ENCODE results near the gene GUSB. TPM values are rescaled to one million over a fixed set of nuclear protein-coding genes. Genes with fewer than 3 reads are reported as not detected.
"Not testable (repeated sequence)": the region's sequence is repeated elsewhere in the genome, so short reads cannot be mapped to it uniquely, and the experiment has no call there.

The GUSB gene
- 36.5 and 43.8 TPM in 2 replicates for total RNA-seq (2022)
- Bru-seq, nascent RNA: percentile 62 among the genes with signal in this experiment
- percentile 61 among the genes with signal in this experiment for BruChase-seq, experiment 1, labeled RNA remaining after a 6-hour chase
- BruChase-seq, experiment 2, labeled RNA remaining after a 2-hour chase: percentile 59 among the genes with signal in this experiment
- long read RNA-seq, transcript GUSB-201 (12 exons, 2,300 nt): major isoform, 42 of 120 reads
- long read RNA-seq, partial matches to known transcripts: 26 of 120 reads
- long read RNA-seq, other reads (novel, unspliced or antisense): 52 of 120 reads

DNA sequence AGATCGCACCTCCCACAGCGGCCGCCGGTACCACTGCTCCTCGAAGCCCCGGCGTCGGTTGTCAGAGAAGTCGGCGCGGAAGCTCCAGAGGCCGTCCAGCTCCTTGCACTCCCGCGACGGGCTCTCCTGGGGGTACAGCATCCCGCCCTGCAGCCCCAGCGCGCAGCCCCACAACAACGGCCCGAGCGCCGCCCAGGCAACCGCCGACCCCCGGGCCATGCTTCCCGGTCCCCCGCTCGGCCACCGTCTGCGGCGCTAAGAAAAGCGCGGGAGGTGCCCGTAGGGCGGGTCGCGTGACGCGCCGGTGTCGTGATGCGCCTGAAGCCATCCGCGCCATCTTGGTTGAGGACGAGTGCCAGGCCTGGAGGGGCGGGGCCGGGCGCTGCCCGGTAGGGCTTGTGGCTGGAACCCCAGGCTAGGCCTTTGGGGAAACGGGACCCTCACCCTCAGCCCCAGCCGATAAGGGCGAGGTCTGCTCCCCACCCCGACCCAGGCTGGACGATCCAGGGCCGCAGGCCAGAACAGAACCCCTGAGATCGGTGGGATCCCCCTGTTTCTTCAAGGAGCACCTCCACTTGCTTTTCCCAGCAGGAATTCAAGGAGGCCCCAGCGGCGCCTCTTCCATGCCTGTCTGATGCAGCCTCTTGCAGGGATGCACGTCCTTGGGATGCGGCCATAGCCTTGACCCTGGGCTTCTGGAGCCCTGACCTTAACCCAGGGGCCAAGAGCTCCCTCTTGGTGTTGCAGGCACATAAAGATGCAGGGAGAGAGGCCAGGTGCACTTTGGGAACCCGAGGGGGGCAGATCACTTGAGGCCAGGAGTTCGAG, at the start of gene GUSB:
GUSB (minus strand) TSS at position 249 of the 828 bp plus-strand sequence; CDS start at position 219, 30 bp downstream.
- intact Hi-C loops (cut with micrococcal nuclease; ENCODE audit: unreplicated experiment): no loop called here
- peak within 1 kb of the TSS; percentile 64 for H3K27ac Mint-ChIP-seq (ENCODE audit: unreplicated experiment)

DNA sequence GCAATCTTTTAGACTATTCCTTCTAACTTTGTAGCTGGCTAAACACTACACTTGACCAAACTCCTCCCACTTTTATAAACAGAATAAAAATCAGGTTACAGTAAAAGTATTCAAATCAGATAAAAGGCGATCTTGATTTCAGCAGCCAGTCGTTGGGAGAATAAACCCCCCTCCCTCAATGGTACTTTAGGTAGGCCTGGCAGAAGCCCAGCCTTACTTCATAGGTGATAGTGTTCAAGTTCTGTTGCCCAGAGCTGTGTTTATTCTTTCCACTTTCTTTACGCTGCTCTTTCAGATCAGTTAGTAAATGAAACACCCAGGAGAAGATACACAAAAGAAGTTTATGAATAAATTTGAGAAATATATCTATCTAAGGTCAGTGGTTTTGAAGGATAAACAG, 46.3 kb upstream of the GUSB start:
- BruUV-seq (replicated peaks); H3K27ac Mint-ChIP-seq (ENCODE audit: unreplicated experiment); H3K36me3 Mint-ChIP-seq (ENCODE audit: insufficient read depth, unreplicated experiment); intact Hi-C loops (cut with micrococcal nuclease; ENCODE audit: unreplicated experiment); H3K4me1 Mint-ChIP-seq (ENCODE audit: low read depth, unreplicated experiment); H3K4me3 Mint-ChIP-seq (ENCODE audit: low read depth, unreplicated experiment); H3K9me3 Mint-ChIP-seq (ENCODE audit: low read depth, unreplicated experiment); DNase-seq; CTCF ChIA-PET; H3K27me3 Mint-ChIP-seq (ENCODE audit: unreplicated experiment): not testable (repeated sequence)

More for the DNA sequence above, at the start of gene GUSB:
- Mint-ChIP-seq H3K27me3 (ENCODE audit: unreplicated experiment) (no peaks in the 10 kb centered on the region), H3K9me3 (ENCODE audit: low read depth, unreplicated experiment) (no peaks in the 10 kb centered on the region), H3K4me3 (ENCODE audit: low read depth, unreplicated experiment) (peak within 1 kb of the TSS; percentile 60), H3K36me3 (ENCODE audit: insufficient read depth, unreplicated experiment) (peaks cover 27% of the 10 kb centered on the region), H3K4me1 (ENCODE audit: low read depth, unreplicated experiment) (no peaks in the 10 kb centered on the region)
- CTCF ChIA-PET: no interaction called here
- BruUV-seq (replicated peaks): no TSS peak
- DNase-seq: peak; percentile 88
- TF ChIP-seq, protein P1, sequence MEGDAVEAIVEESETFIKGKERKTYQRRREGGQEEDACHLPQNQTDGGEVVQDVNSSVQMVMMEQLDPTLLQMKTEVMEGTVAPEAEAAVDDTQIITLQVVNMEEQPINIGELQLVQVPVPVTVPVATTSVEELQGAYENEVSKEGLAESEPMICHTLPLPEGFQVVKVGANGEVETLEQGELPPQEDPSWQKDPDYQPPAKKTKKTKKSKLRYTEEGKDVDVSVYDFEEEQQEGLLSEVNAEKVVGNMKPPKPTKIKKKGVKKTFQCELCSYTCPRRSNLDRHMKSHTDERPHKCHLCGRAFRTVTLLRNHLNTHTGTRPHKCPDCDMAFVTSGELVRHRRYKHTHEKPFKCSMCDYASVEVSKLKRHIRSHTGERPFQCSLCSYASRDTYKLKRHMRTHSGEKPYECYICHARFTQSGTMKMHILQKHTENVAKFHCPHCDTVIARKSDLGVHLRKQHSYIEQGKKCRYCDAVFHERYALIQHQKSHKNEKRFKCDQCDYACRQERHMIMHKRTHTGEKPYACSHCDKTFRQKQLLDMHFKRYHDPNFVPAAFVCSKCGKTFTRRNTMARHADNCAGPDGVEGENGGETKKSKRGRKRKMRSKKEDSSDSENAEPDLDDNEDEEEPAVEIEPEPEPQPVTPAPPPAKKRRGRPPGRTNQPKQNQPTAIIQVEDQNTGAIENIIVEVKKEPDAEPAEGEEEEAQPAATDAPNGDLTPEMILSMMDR (IDR thresholded peaks at IDR 0.05; ENCODE audit: unreplicated experiment): no peak

DNA sequence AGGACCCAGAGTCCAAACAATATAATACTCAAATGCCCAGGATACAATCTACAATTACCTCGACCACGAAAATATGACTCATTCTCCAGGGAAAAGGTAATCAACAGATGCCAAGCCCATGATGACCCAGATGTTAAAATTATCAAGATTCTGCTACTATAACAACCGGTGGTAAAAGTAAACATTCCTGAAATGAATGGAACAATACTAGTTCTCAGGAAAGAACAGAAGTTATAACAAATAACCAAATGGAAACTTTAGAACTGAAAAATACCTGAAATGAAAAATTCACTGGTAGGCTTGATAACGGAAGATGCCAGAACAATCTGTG, 34.1 kb upstream of the GUSB start:
- H3K9me3 Mint-ChIP-seq (ENCODE audit: low read depth, unreplicated experiment): no peaks in the 10 kb centered on the region
- CTCF ChIA-PET: no interaction called here
- H3K27ac Mint-ChIP-seq (ENCODE audit: unreplicated experiment): no peak overlapping the region
- BruUV-seq (replicated peaks): no TSS peak
- TF ChIP-seq, protein P1 (IDR thresholded peaks at IDR 0.05; ENCODE audit: unreplicated experiment): no peak
- no peaks in the 10 kb centered on the region for H3K36me3 Mint-ChIP-seq (ENCODE audit: insufficient read depth, unreplicated experiment)
- intact Hi-C loops (cut with micrococcal nuclease; ENCODE audit: unreplicated experiment): no loop called here
- no peaks in the 10 kb centered on the region for H3K27me3 Mint-ChIP-seq (ENCODE audit: unreplicated experiment)
- peaks cover 6% of the 10 kb centered on the region for H3K4me1 Mint-ChIP-seq (ENCODE audit: low read depth, unreplicated experiment)
- DNase-seq: no peak
- H3K4me3 Mint-ChIP-seq (ENCODE audit: low read depth, unreplicated experiment): no peak overlapping the region

DNA sequence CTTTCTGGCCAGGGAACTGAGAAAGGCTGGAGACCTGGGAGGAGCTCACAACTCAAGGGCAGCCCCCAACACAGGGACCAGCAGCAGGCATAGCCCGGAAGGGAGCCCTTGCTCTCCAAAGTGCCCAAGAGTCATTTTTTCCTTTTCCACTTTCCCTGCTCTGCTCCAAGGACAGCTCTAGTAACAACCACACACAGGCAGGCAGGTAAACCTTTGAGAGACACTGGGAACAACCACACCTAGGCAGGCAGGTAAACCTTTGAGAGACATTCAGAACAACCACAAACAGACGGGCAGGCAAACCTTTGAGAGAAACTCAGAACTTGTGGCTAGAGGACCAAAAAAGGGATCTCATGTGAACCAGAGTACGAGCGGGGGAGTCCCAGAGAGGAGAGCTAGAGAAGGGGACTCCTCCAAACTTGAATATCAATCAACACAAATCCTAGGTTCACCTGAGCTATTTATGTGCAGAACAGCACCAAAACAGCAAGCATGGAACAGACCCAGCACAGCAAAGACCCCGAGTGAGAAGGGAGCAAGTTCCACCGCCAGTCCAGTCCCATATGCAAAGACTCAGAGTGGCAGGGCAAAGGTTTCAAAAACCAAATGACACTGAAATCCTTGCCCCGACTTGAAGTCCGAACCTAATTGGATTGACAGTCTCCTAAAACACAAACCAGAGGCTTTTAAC, 33.6 kb upstream of the GUSB start:
- H3K27ac Mint-ChIP-seq (ENCODE audit: unreplicated experiment): no peak overlapping the region
- peaks cover 6% of the 10 kb centered on the region for H3K4me1 Mint-ChIP-seq (ENCODE audit: low read depth, unreplicated experiment)
- H3K9me3 Mint-ChIP-seq (ENCODE audit: low read depth, unreplicated experiment): no peaks in the 10 kb centered on the region
- CTCF ChIA-PET: no interaction called here
- intact Hi-C loops (cut with micrococcal nuclease; ENCODE audit: unreplicated experiment): no loop called here
- TF ChIP-seq, protein P1 (IDR thresholded peaks at IDR 0.05; ENCODE audit: unreplicated experiment): no peak
- no TSS peak for BruUV-seq (replicated peaks)
- DNase-seq: no peak
- no peak overlapping the region for H3K4me3 Mint-ChIP-seq (ENCODE audit: low read depth, unreplicated experiment)
- no peaks in the 10 kb centered on the region for H3K27me3 Mint-ChIP-seq (ENCODE audit: unreplicated experiment)
- no peaks in the 10 kb centered on the region for H3K36me3 Mint-ChIP-seq (ENCODE audit: insufficient read depth, unreplicated experiment)
